IPS-18c (cell line): Measurements from ENCODE around the gene TMED7.

ENCODE experiments used
- H3K4me3 ChIP-seq: 2 replicates; pipeline ENCODE4 v1.7.0; 2013; ENCODE audit warnings: low read depth, mild to moderate bottlenecking, low read length, moderate library complexity; ENCODE audit not compliant: insufficient read depth
- H3K9me3 ChIP-seq: one replicate; pipeline ENCODE4 v1.6.1; 2013; ENCODE audit warnings: mild to moderate bottlenecking, low read length, moderate library complexity; ENCODE audit not compliant: control insufficient read depth, insufficient read depth

TMED7 gene

DNA sequence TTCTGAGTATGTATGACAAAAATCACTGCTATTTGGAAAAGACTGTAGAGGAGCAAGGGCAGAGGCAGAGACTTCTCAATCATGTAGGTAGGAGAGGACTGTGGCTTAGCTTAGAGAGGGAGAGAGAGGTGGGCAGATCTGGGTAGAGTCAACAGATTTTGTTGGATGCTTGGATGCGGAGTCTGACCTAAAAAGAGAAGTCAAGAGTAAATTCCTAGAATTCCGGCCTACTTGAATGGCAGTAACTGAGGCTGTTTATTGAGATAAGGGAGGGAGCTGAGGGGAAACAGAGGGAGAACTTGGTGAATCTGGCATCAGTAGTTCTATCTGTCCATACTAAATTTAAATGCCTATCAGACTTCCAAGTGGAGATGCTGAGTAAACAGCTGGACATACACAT, 25.9 kb downstream of the TMED7 start:
- no peak overlapping the region for H3K4me3 ChIP-seq
- H3K9me3 ChIP-seq = no peaks in the 10 kb centered on the region

DNA sequence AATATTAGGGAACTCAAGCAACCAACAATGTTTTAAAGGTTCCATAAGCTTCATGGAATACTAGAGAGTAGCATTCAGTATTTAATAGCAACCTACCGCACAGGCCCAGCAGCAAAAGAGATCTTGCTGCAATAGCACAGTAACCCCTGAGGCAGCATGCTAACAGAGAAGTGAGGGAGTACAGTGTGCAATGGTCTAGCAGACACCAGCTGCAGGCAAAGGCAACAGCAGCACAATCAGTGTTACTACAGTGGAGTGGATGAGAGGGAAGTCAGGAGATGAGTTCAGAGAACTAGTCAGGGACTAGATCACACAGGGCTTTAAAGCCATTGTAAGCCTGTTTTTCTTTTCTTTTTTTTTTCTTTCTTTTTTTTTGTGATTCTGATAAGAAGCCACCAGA, 26.3 kb downstream of the TMED7 start:
- no peaks in the 10 kb centered on the region for H3K9me3 ChIP-seq
- no peak overlapping the region for H3K4me3 ChIP-seq

DNA sequence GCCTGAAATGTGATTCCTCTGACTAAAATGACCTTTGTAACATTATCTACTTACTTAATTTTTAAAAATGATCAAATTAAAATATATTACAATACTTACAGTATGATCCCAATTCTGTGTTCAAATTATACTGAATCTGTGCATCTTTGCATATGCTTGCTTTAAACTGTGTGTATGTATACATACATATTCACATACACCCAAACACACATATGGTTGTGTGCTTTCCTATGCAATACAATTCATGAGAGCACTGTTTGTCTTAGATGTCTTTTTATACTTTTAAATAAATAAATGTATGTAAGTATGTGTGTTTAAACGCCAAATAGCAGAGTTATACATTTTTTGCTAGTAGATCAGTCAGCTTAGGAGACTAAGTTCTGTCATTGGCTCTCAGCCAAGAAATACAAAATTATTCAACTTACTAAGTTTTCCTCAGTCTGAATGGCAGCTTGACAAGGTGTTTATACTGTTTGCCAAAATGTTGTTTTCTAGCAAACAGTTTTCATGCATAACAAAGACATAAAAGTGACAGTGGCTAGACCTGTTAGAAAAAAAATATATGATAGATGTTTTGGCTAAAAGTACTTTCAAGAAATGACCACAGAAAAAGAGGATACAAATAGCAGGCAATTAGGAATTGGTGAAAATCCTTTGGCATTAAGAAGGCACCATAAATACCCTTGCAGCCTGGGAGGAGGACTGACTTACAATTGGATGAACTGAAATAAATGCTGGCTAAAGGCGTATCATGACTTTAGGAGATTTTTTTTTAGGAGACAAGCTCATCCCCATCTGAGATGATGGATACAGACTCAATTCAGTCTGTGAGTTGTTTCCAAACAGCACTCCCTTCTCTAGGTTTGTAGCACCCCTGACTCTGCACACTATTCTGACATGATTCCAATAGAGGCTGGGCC, 31.4 kb downstream of the TMED7 start:
- H3K4me3 ChIP-seq = no peak overlapping the region
- no peaks in the 10 kb centered on the region for H3K9me3 ChIP-seq

DNA sequence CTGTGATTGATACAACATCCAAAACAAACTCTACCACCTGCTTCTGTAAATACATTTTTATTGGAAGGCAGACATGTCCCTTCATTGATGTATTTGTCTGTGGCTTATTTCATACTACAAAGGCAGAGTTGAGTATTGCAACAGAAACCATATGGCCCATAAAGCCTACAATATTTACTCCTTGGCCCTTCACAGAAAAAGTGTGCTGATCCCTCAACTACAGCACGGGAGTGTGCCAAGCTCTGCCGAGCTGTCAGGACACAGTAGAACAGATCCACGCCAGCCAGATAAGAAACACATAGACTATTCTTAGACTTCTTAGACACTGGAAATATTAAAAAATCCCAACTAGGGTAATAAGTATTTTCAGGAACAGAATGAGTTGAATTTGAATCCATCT, 36.8 kb downstream of the TMED7 start:
- H3K4me3 ChIP-seq = no peak overlapping the region
- H3K9me3 ChIP-seq = no peaks in the 10 kb centered on the region

DNA sequence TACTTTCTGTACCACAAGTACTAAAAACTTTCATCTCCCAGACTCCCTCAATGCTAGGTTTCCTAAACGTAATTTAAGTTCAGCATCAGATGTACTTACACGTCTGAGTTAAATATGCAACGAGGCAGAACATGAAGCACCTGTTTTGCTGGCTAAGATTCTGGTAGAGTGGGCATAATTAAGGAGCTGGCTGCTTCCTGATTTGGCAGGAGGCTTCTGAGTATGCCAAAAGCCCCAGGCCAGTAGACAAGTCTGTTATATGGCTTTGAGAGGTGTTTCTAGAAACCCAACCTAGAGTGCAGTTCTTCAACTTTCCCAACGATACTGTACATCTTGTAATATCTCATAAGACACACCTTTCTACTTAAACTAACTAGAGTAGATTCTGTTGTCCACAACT, 37.2 kb downstream of the TMED7 start:
- Histone ChIP-seq H3K4me3 (no peak overlapping the region), H3K9me3 (no peaks in the 10 kb centered on the region)

DNA sequence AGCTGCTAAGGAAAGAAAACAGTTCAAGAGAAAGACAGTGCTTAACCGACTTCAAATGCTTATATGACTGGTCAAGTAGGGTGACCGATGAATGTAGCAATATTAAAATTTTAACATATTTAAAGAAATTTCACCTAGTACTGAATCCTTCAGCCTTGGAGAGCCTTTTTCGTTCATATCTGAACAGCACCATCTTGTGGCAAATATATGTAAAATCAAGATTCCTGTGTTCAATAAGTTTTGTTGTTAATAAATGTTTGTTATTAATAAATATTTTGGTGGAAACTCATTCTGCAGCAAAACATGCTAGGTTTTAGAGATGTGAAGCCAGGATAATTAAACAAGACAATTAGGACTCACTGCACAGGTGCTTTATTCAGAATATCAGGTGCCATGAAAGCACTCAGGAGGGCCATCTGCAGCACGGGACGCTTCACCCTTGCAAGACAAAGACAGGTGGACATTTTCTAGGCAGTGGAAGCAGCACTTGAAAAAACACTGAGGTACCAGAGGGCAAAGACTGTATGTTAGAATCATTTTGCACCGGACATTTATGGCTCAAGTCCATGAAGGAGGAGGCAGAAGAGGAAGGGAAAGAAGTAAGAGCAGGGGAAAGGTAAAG, 39.2 kb downstream of the TMED7 start:
- Histone ChIP-seq H3K9me3 (no peaks in the 10 kb centered on the region), H3K4me3 (no peak overlapping the region)

DNA sequence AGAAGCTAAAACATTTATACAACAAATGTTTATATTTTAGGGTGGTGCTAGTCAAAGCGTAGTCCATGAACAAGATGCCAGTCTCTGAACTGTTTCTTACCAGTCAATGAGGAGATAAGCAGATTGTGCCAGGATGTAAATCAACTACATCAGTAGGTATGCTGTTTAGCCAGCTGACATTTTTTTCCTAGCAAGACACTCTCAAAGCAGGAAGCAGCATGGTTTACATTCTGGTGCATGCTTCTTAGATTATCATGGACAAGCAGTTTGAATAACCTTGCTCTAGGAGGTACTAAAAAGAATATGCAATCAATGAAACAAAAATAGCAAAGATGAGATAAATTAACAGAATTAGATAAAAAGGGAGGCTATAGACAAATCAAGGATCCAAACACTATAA, 40.6 kb downstream of the TMED7 start:
- Histone ChIP-seq H3K4me3 (no peak overlapping the region), H3K9me3 (no peaks in the 10 kb centered on the region)

DNA sequence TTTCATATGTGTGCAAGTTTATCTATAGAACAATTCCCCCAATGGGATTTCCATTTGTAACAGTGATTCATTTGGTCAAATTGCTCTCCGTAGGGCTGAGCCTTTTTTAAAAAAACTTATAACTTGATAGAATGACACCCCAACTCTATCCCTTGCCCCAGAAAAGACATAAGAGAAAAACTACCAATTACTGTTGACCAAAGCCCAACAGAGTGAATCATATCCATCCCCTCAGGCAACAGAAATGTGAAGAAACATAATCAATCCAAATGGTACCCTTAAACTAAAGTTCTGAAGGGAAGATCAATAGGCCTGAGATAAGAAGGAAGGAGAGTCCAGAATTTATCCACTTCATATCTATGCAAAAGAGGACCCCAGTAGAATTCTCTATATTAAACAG, 41.3 kb downstream of the TMED7 start:
- no peak overlapping the region for H3K4me3 ChIP-seq
- no peaks in the 10 kb centered on the region for H3K9me3 ChIP-seq

DNA sequence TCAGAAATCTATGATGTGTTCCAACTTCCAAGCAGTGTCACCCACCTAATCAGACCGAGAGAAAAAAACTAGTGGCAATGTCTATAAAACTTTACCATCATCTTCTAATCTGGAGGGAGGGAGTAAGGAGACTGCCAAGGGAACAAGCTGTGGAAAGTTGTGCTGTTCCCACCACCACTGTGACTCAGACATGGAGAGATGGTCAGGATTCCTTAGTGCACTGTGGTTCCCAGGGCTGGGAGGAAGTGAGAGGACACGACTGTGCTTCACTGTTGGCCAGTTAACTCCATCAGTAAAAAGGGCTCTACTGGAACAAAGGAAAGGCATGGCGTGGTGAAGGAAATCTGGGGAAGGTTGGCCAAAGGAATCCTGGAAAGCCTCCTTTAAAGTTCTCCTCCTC, 42.4 kb downstream of the TMED7 start:
- Histone ChIP-seq H3K4me3 (no peak overlapping the region), H3K9me3 (no peaks in the 10 kb centered on the region)

DNA sequence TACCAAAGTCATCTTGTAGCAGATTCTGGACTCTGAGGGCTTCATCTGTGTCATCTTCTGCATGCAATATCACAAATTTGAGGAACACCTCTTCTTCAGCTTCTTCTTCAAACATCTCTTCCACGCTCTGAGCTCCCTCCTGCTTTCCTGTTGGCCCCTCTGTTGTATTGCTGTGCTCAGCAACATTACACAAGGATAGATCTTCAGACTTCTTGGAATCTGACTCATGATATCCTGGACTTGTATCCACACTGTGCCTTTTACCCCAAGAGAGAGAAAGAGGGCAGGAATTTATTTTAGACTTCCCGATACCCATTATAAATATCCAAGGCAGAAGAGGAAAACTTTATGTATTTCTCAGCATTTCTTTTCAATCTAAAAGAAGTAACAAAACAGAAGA, 44.9 kb downstream of the TMED7 start:
- no peak overlapping the region for H3K4me3 ChIP-seq
- no peaks in the 10 kb centered on the region for H3K9me3 ChIP-seq

DNA sequence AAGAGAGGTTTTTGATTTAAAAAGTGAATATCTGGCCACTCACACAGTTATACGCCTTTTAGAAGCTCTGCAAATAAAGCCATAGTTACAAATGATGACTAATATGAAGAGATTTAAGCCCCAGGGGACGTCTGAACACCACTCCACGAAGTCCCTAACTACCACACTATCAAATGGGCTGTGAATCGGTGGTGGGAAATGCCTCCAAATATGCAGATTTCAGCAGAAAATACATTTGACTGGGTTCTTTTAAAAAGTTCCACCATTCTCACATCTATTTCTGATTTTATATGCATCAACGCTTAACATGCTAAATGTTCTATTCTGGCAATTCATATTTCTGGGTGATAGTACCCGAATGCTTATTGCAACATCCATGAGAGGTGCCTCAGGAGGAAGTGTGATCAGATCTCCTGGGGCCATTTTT, 46.1 kb downstream of the TMED7 start:
- no peak overlapping the region for H3K4me3 ChIP-seq
- H3K9me3 ChIP-seq = no peaks in the 10 kb centered on the region

DNA sequence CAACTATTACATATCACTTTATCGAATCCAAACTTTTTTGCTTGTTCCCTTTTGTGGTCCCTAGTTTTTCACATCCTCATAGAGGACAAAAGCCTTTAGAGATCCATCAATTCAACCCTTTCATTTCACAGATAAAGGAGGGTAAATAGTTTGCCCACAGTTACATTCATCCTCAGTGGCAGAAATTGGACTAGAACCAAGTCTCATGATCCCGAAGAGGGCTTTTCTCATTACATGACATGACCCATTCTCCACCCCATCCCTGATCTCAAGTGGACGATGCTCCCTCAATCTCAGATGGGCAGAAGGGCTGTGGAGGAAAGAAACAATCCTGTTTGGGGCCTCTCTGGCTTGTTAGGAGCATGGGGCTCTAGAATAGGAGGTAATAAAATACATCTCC, 46.6 kb downstream of the TMED7 start:
- no peak overlapping the region for H3K4me3 ChIP-seq
- H3K9me3 ChIP-seq = no peaks in the 10 kb centered on the region

DNA sequence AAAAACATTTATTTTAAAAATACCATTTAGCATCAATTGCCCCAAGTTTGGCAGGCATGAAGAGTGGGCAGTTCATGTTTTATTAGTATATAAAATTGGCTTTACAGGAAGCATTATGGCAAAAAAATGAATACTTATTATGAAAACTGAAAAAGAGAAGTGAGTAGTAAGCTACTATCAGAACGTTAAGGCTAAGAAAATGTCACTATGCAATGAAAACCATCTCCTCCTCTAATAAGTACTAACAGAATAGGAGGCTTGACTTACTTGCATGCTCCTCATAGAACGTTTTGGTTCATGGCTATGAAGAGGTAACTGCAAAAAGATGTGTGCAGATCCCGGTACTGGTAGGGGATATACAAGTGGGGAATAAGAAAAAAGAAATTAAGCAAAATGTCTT, 47.2 kb downstream of the TMED7 start:
- Histone ChIP-seq H3K4me3 (no peak overlapping the region), H3K9me3 (no peaks in the 10 kb centered on the region)

DNA sequence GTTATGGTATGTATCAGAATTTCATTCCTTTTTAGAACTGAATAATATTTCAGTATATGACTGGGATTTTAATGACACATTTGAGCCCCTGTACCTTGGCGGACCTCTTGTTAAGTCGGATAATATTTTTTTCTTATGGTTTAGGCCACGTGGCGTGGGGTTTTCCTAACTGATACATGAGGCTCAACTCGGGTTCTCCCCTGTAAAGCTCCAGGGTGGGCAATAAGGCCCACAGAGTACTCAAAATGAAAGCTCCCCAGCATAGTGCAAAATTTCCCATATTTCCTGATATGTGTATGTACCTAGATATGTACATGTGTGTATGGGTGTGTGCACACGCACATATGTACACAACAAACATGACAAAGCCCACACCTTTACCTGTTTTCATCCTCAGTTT, 48.1 kb downstream of the TMED7 start:
- no peaks in the 10 kb centered on the region for H3K9me3 ChIP-seq
- H3K4me3 ChIP-seq = no peak overlapping the region

DNA sequence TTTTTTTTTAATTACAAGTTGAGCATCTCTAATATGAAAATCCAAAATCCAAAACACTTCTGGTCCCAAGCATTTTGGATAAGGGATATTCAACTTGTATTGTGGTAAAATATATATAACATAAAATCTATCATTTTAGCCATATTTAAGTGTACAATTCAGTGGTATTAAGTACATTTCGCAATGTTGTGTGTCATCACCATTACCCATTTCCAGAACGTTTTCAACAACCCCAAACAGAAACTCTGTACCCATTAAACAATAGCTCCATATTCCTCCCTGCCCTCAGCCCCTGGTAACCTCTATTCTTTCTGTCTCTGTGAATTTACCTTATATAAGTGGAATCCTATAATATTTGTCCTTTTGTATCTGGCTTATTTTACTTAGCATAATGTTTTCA, 48.5 kb downstream of the TMED7 start:
- no peaks in the 10 kb centered on the region for H3K9me3 ChIP-seq
- H3K4me3 ChIP-seq = no peak overlapping the region

DNA sequence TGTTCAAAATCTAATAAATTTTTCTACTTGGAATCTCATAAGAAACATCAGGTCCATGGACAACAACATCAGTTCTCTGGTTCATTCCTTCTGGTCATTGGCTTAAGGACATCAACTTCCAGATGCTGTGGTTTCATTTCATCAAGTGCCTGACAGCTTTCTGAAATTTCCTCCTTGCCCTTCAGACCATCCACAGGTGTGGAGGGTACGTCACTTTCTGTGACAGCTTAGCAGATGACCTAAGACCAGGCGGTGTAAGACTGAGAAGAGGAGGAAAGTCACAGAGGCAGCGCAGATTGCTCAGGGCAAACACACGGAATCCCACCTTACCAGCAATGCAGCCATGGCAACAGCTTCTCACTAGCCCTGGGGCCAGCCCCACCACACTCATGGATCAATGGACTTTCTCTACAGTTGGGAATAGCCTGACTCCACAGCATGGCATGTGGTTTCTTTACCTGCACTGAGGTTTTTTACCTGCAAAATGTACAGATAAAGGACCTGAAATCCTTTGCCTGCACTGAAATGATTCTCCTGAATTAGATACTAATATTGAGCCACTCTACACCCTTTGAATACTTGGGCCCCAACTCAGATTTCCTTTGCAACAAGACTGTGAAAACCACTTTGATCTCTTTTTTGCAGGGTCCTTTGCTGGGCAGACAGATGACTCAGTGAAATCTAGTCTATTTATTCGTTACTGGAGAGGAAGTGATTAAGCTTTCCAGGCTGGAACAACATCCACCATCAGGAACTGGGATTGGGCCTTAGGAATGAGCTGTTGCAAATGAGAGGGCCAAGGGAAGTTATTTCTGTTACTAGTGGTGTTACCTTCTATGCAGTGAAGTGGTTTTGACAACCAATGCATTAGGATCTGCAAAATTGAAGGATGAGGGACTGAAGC, 50.4 kb downstream of the TMED7 start:
- no peaks in the 10 kb centered on the region for H3K9me3 ChIP-seq
- H3K4me3 ChIP-seq = no peak overlapping the region

DNA sequence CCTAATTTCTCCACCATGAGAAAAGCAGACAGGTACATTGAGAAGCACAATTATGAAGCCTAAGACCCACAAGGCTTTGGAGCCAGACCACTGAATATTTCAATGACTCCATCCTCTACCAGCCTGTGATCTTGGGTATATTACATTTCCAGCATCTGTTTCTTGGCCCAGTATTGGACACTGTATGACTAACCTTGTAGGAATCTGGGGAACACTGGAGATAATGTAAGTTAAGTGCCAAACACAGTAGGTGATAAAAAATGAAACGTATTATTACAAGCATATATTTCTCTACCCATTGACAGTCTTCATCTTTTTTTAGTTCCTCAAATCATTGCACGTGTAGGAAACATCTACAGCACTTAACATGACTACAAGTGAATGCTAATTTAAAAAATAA, 52.7 kb downstream of the TMED7 start:
- no peak overlapping the region for H3K4me3 ChIP-seq
- H3K9me3 ChIP-seq = no peaks in the 10 kb centered on the region

DNA sequence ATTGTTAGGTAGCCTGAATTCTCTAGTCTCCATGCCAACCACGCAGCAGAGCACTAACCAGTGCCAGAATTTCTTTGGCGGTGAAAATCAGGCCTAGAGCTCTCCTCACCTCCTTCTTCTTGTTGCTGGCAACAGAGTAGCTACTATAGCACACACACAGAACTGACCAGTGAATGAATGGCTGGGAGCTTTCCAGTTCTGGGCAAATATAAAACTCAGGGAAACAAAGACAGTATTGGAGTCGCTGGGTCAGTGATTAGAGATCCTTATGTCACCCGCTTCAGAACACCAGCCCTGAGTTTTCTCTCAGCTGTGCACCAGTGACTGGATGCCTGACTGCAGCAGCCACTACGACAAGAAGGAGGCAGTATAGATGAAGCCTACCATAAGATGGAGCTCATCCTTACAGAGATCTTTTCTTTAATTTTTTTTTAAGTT, 54.4 kb downstream of the TMED7 start:
- no peaks in the 10 kb centered on the region for H3K9me3 ChIP-seq
- H3K4me3 ChIP-seq = no peak overlapping the region
